Measurements from ENCODE around the gene MCC.

Gene MCC

GRCh38 chr5:113036321-113036720 is 451.9 kb downstream of the MCC start:
- Histone ChIP-seq H3K4me3 (ENCODE audit: low read length) (no peak overlapping the region), H3K9ac (ENCODE audit: low read depth, low read length) (no peak overlapping the region), H3K27ac (ENCODE audit: low read depth, low read length) (no peak overlapping the region), H3K27me3 (ENCODE audit: insufficient read depth, low read length) (no peaks in the 10 kb centered on the region), H3K9me3 (ENCODE audit: insufficient read depth, low read depth, low read length) (no peaks in the 10 kb centered on the region), H3K4me1 (ENCODE audit: insufficient read depth, low read length) (peaks cover 23% of the 10 kb centered on the region), H3K36me3 (ENCODE audit: insufficient read depth, low read length) (peaks cover 8% of the 10 kb centered on the region; the same call in 1 of the 2 replicates)
- WGBS = 91% methylated on average over 4 of the region's 4 CpGs

- Histone ChIP-seq H3K9me3 (ENCODE audit: insufficient read depth, low read depth, low read length) (no peaks in the 10 kb centered on the region), H3K9ac (ENCODE audit: low read depth, low read length) (no peak overlapping the region), H3K4me3 (ENCODE audit: low read length) (no peak overlapping the region), H3K27ac (ENCODE audit: low read depth, low read length) (no peak overlapping the region), H3K27me3 (ENCODE audit: insufficient read depth, low read length) (no peaks in the 10 kb centered on the region), H3K36me3 (ENCODE audit: insufficient read depth, low read length) (no peaks in the 10 kb centered on the region), H3K4me1 (ENCODE audit: insufficient read depth, low read length) (peaks cover 35% of the 10 kb centered on the region)
- 91% methylated on average over 1 of the region's 1 CpG for WGBS
These were observed 453.2 kb downstream of the MCC start for GRCh38 chr5:113035096-113035495.

GRCh38 chr5:113034182-113034773 is 454.0 kb downstream of the MCC start:
- Histone ChIP-seq H3K4me3 (ENCODE audit: low read length) (no peak overlapping the region), H3K9ac (ENCODE audit: low read depth, low read length) (no peak overlapping the region), H3K36me3 (ENCODE audit: insufficient read depth, low read length) (no peaks in the 10 kb centered on the region), H3K27ac (ENCODE audit: low read depth, low read length) (no peak overlapping the region), H3K9me3 (ENCODE audit: insufficient read depth, low read depth, low read length) (no peaks in the 10 kb centered on the region), H3K4me1 (ENCODE audit: insufficient read depth, low read length) (peaks cover 40% of the 10 kb centered on the region), H3K27me3 (ENCODE audit: insufficient read depth, low read length) (no peaks in the 10 kb centered on the region)
- whole genome bisulfite sequencing = 84% methylated on average over 13 of the region's 13 CpGs

- WGBS = 86% methylated on average over 2 of the region's 2 CpGs
These were observed 456.7 kb downstream of the MCC start for GRCh38 chr5:113031557-113031956.

GRCh38 chr5:113031104-113031503 is 457.1 kb downstream of the MCC start:
- H3K9ac ChIP-seq (ENCODE audit: low read depth, low read length) = 0 out of 2 replicates have a peak overlapping the region, but pooled peaks have one; percentile 12
- H3K27ac ChIP-seq (ENCODE audit: low read depth, low read length) = peak overlapping the region; percentile 7
- no peaks in the 10 kb centered on the region for H3K9me3 ChIP-seq (ENCODE audit: insufficient read depth, low read depth, low read length)
- 65% methylated on average over 8 of the region's 8 CpGs for WGBS
- H3K27me3 ChIP-seq (ENCODE audit: insufficient read depth, low read length) = no peaks in the 10 kb centered on the region
- H3K4me1 ChIP-seq (ENCODE audit: insufficient read depth, low read length) = peaks cover 31% of the 10 kb centered on the region
- peaks cover 30% of the 10 kb centered on the region for H3K36me3 ChIP-seq (ENCODE audit: insufficient read depth, low read length)
- H3K4me3 ChIP-seq (ENCODE audit: low read length) = no peak overlapping the region

More at GRCh38 chr5:113031557-113031956, 456.7 kb downstream of the MCC start:
- Histone ChIP-seq H3K4me1 (ENCODE audit: insufficient read depth, low read length) (peaks cover 33% of the 10 kb centered on the region), H3K27ac (ENCODE audit: low read depth, low read length) (peak overlapping the region; percentile 65; the same call in 1 of the 2 replicates), H3K9ac (ENCODE audit: low read depth, low read length) (no peak overlapping the region), H3K9me3 (ENCODE audit: insufficient read depth, low read depth, low read length) (no peaks in the 10 kb centered on the region), H3K36me3 (ENCODE audit: insufficient read depth, low read length) (peaks cover 25% of the 10 kb centered on the region), H3K27me3 (ENCODE audit: insufficient read depth, low read length) (no peaks in the 10 kb centered on the region), H3K4me3 (ENCODE audit: low read length) (no peak overlapping the region)

- Histone ChIP-seq H3K36me3 (ENCODE audit: insufficient read depth, low read length) (peaks cover 42% of the 10 kb centered on the region), H3K9me3 (ENCODE audit: insufficient read depth, low read depth, low read length) (no peaks in the 10 kb centered on the region), H3K9ac (ENCODE audit: low read depth, low read length) (no peak overlapping the region), H3K27ac (ENCODE audit: low read depth, low read length) (no peak overlapping the region), H3K4me1 (ENCODE audit: insufficient read depth, low read length) (peaks cover 28% of the 10 kb centered on the region), H3K4me3 (ENCODE audit: low read length) (no peak overlapping the region), H3K27me3 (ENCODE audit: insufficient read depth, low read length) (no peaks in the 10 kb centered on the region)
- WGBS = 86% methylated on average over 6 of the region's 6 CpGs
These were observed 458.6 kb downstream of the MCC start for GRCh38 chr5:113029614-113030013.

GRCh38 chr5:113027431-113027830 is 460.8 kb downstream of the MCC start:
- Histone ChIP-seq H3K27me3 (ENCODE audit: insufficient read depth, low read length) (no peaks in the 10 kb centered on the region), H3K36me3 (ENCODE audit: insufficient read depth, low read length) (peaks cover 61% of the 10 kb centered on the region), H3K4me3 (ENCODE audit: low read length) (no peak overlapping the region), H3K27ac (ENCODE audit: low read depth, low read length) (no peak overlapping the region), H3K9me3 (ENCODE audit: insufficient read depth, low read depth, low read length) (no peaks in the 10 kb centered on the region), H3K9ac (ENCODE audit: low read depth, low read length) (no peak overlapping the region), H3K4me1 (ENCODE audit: insufficient read depth, low read length) (peaks cover 22% of the 10 kb centered on the region)
- 94% methylated on average over 5 of the region's 5 CpGs for WGBS

- H3K36me3 ChIP-seq (ENCODE audit: insufficient read depth, low read length) = peaks cover 66% of the 10 kb centered on the region
- no peak overlapping the region for H3K9ac ChIP-seq (ENCODE audit: low read depth, low read length)
- H3K27ac ChIP-seq (ENCODE audit: low read depth, low read length) = no peak overlapping the region
- no peak overlapping the region for H3K4me3 ChIP-seq (ENCODE audit: low read length)
- no peaks in the 10 kb centered on the region for H3K27me3 ChIP-seq (ENCODE audit: insufficient read depth, low read length)
- no peaks in the 10 kb centered on the region for H3K9me3 ChIP-seq (ENCODE audit: insufficient read depth, low read depth, low read length)
- peaks cover 22% of the 10 kb centered on the region for H3K4me1 ChIP-seq (ENCODE audit: insufficient read depth, low read length)
- WGBS = 90% methylated on average over 8 of the region's 8 CpGs
These were observed 461.2 kb downstream of the MCC start for GRCh38 chr5:113027015-113027414.

- Histone ChIP-seq H3K27me3 (ENCODE audit: insufficient read depth, low read length) (no peaks in the 10 kb centered on the region), H3K36me3 (ENCODE audit: insufficient read depth, low read length) (peaks cover 71% of the 10 kb centered on the region), H3K4me1 (ENCODE audit: insufficient read depth, low read length) (peaks cover 16% of the 10 kb centered on the region), H3K4me3 (ENCODE audit: low read length) (no peak overlapping the region), H3K9me3 (ENCODE audit: insufficient read depth, low read depth, low read length) (no peaks in the 10 kb centered on the region), H3K9ac (ENCODE audit: low read depth, low read length) (no peak overlapping the region), H3K27ac (ENCODE audit: low read depth, low read length) (no peak overlapping the region)
- 96% methylated on average over 3 of the region's 4 CpGs for WGBS
These were observed 462.0 kb downstream of the MCC start for GRCh38 chr5:113026211-113026610.

- Histone ChIP-seq H3K36me3 (ENCODE audit: insufficient read depth, low read length) (peaks cover 77% of the 10 kb centered on the region), H3K4me1 (ENCODE audit: insufficient read depth, low read length) (peaks cover 10% of the 10 kb centered on the region)
- WGBS = 90% methylated on average over 4 of the region's 4 CpGs
These were observed 462.7 kb downstream of the MCC start for GRCh38 chr5:113025596-113025995.

GRCh38 chr5:113024076-113024697 is 464.1 kb downstream of the MCC start:
- no peaks in the 10 kb centered on the region for H3K27me3 ChIP-seq (ENCODE audit: insufficient read depth, low read length)
- peaks cover 85% of the 10 kb centered on the region for H3K36me3 ChIP-seq (ENCODE audit: insufficient read depth, low read length)
- no peak overlapping the region for H3K4me3 ChIP-seq (ENCODE audit: low read length)
- H3K4me1 ChIP-seq (ENCODE audit: insufficient read depth, low read length) = no peaks in the 10 kb centered on the region
- no peak overlapping the region for H3K9ac ChIP-seq (ENCODE audit: low read depth, low read length)
- H3K27ac ChIP-seq (ENCODE audit: low read depth, low read length) = no peak overlapping the region
- no peaks in the 10 kb centered on the region for H3K9me3 ChIP-seq (ENCODE audit: insufficient read depth, low read depth, low read length)
- 95% methylated on average over 5 of the region's 6 CpGs for WGBS

More at GRCh38 chr5:113025596-113025995, 462.7 kb downstream of the MCC start:
- H3K4me3 ChIP-seq (ENCODE audit: low read length) = no peak overlapping the region
- H3K27ac ChIP-seq (ENCODE audit: low read depth, low read length) = no peak overlapping the region
- H3K9me3 ChIP-seq (ENCODE audit: insufficient read depth, low read depth, low read length) = no peaks in the 10 kb centered on the region
- no peak overlapping the region for H3K9ac ChIP-seq (ENCODE audit: low read depth, low read length)
- no peaks in the 10 kb centered on the region for H3K27me3 ChIP-seq (ENCODE audit: insufficient read depth, low read length)
